Stimulated activated effector memory CD8-positive, alpha-beta T cell treated with anti-CD3 and anti-CD28 coated beads, Interleukin-12 subunit alpha, Interleukin-12 subunit beta, amount 100 ng/mL, for 72 hours (primary cell): Measurements from ENCODE around the gene NKX2-4.

Experiments used
- ATAC-seq: fragments of 150-1000 bp; cut with Tn5 transposase; 2 replicates; pipeline ENCODE4 v1.10.0; 2021
- DNase-seq, 2 donors: peaks; one replicate each; pipeline ENCODE4 v3.0.0; 2021 to 2022; ENCODE audit warnings: low spot score in 2 of 2
- H3K27ac Mint-ChIP-seq: one replicate; pipeline ENCODE4 v1.8.0; 2022; ENCODE audit warnings: mild to moderate bottlenecking, mixed read lengths
- H3K36me3 Mint-ChIP-seq: one replicate; pipeline ENCODE4 v1.8.0; 2022; ENCODE audit warnings: mild to moderate bottlenecking, mixed read lengths
- H3K4me1 Mint-ChIP-seq: one replicate; pipeline ENCODE4 v1.8.0; 2022; ENCODE audit warnings: mixed read lengths
- H3K4me3 Mint-ChIP-seq: one replicate; pipeline ENCODE4 v1.8.0; 2022; ENCODE audit warnings: mild to moderate bottlenecking, mixed read lengths
- H3K9me3 Mint-ChIP-seq: one replicate; pipeline ENCODE4 v1.8.0; 2022; ENCODE audit warnings: mixed read lengths

Gene NKX2-4

DNA sequence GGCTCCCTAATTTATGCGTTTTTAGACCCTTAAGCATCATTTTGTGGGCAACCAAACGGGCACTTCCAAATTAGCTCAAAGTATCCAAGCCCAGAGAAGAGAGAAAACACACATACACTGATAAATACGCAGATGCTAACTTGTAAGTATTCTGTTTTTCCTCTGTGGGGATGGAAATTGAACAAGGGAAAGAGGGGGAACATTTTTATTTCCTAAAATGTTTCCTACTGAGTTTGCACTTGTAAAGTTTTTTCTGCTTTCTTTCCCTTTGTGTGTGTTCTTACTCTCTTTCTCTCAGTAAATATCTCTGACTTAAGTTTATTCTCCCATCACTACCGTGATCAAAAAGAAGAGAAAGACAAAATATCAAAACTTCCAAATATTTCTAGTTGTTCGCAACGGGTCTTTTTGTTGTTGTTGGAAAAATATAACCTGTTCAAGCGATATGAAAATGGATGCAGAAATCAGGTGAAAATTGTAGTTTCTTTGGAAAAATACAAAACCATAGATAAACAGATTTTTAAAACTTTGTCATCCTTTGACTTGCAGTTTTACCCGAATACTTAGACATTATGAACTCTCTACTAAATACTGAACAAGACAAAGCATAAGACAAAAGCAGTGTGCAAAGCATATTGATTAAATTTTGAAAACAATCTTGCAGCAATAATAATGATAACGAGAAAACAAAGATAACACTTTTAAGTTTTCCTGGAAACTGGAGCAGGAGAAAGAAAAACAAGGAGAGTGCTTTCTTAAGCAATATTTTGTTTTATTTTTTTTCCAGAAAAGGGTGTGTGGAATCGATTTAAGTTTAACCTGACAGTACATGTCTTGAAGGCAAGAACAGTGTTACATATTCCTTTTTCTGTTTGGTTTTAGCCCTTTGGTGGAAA is 1.0 kb upstream of the NKX2-4 start:
- Mint-ChIP-seq H3K36me3 (no peaks in the 10 kb centered on the region), H3K4me1 (peaks cover 14% of the 10 kb centered on the region), H3K9me3 (no peaks in the 10 kb centered on the region), H3K4me3 (peak overlapping the region; percentile 44), H3K27ac (no peak overlapping the region)
- DNase-seq = no peak
- no peak for ATAC-seq

DNA sequence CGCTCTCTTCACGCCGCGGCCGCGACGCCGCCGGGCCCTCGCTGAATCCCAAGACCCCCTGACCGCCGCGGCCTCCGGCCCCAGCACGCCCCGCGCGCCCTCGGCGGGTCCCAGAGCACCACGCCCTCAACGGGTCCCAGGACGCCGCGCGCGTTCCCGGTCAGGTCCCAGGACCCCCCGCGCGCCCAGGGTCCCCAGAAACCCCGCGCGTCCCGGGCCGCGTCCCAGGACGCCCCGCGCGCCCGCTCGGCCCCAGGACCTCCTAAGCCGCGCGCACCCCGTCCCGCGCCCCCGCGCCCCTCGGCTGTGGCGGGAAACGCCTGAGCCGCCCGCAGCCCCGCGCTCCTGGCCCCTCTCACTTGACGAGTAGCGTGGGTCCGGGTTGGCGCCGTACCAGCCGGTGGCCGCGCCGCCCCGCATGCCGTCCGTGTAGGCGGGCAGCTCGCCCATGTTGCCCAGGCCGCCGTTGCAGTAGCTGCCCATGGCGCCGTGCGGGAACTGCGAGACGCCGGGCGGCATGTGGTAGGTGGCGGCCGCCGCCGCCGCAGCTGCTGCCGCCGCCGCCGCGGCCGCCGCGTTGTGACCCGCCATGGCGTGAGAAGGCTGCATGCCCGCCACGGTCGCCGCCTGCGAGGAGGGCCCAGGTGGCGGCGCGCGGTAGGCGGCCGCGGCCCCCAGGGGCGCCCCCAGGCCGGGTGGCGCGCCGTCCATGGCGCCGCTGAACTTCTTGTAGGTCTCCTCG is 556 bp downstream of the NKX2-4 start:
- no peak for ATAC-seq
- Mint-ChIP-seq H3K9me3 (no peaks in the 10 kb centered on the region), H3K4me3 (peak overlapping the region; percentile 45)

DNA sequence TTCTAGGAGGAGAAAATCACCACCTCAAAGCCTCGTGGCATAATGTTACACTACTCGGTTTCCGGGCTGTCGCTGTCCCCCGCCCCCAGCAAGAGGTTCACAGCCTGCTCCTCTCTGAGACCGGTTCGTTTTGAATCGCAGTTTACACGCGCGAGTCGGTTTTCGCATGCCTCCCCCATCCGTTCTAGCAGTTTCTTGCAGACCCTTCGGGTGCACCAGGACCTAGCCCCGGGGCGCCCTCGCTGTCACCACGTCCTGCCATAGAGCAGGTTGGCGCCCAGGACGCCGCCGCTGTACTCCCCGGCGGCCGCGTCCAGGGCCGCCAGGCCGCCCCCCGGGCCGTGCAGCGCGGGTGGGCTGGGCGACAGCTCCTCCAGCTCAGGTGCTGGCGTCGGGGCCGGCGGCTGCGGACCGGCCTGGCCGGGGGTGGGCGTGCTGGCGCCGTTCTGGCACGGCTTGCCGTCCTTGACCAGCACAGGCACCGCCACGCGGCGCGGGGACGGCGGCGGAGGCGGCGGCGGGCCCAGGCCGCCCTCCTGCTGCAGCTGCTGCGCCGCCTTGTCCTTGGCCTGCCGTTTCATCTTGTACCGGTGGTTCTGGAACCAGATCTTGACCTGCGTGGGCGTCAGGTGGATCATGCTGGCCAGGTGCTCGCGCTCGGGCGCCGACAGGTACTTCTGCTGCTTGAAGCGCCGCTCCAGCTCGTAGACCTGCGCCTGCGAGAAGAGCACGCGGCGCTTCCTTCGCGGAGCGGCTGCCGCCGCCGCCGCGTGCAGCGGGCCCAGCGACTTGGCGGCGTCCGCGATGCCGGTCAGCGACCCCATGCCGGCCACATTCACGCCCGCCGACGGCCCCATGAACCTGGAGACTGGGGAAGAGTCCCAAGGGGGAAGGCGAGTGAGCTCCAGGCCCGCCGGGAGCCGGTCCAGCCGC is 1.4 kb downstream of the NKX2-4 start:
- Mint-ChIP-seq H3K4me3 (peak overlapping the region; percentile 45), H3K27ac (no peak overlapping the region), H3K4me1 (peaks cover 24% of the 10 kb centered on the region), H3K36me3 (peaks cover 5% of the 10 kb centered on the region), H3K9me3 (no peaks in the 10 kb centered on the region)
- DNase-seq (peak in 1 of 2 donors; percentile 59), ATAC-seq (peak; percentile 78)

More for the DNA sequence above, 556 bp downstream of the NKX2-4 start:
- H3K27ac Mint-ChIP-seq = no peak overlapping the region
- peaks cover 21% of the 10 kb centered on the region for H3K4me1 Mint-ChIP-seq
- no peaks in the 10 kb centered on the region for H3K36me3 Mint-ChIP-seq
- no peak for DNase-seq

DNA sequence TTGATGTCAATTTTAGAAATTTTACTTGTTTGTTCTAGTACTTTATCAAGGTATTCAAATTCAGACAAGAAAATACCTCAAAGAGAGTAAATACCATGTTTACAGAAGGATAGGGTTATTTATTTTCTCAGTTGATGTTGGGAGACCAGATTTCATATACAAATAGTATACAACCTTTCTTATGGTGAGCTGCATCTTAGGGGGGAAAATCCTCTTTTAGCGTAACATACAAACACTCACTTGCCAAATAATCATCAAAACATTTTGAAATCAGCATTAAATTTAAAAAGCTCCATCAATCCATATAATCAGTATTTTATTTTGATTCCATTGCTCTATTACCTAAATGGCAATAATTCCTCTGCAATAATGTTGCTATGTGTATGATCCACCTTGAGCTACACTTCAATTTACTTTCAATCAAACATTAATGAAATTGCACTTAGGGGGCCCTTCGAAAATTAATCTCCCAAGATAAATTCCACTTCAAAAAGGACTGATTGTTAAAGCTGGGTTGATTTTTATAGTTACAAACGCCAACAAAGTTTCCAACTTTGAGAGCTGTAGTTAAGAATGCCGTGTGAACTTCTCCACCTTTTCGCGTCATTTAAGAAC is 2.2 kb downstream of the NKX2-4 start:
- H3K27ac Mint-ChIP-seq = no peak overlapping the region
- no peak for DNase-seq
- peak overlapping the region; percentile 45 for H3K4me3 Mint-ChIP-seq
- H3K4me1 Mint-ChIP-seq = peaks cover 24% of the 10 kb centered on the region
- no peaks in the 10 kb centered on the region for H3K9me3 Mint-ChIP-seq
- no peak for ATAC-seq
- peaks cover 13% of the 10 kb centered on the region for H3K36me3 Mint-ChIP-seq

DNA sequence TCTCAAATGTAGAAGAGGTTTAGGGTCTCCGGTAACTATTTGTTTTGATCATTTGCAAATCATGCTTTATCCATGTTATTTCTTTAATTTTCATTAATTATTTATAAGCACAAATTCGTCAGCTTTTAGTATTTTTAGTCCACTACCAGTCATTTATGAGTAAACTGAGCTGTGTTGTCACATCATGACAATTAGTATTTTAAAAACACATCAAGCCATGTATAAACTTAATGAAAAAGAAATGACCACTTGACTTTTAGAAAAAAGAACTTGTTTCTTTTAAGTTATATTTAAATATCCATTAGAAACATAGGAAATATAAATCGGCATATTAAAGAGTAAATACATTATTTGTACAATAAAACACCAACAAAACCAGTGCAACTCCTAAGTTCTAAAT is 2.8 kb downstream of the NKX2-4 start:
- H3K27ac Mint-ChIP-seq = no peak overlapping the region
- ATAC-seq = no peak

DNA sequence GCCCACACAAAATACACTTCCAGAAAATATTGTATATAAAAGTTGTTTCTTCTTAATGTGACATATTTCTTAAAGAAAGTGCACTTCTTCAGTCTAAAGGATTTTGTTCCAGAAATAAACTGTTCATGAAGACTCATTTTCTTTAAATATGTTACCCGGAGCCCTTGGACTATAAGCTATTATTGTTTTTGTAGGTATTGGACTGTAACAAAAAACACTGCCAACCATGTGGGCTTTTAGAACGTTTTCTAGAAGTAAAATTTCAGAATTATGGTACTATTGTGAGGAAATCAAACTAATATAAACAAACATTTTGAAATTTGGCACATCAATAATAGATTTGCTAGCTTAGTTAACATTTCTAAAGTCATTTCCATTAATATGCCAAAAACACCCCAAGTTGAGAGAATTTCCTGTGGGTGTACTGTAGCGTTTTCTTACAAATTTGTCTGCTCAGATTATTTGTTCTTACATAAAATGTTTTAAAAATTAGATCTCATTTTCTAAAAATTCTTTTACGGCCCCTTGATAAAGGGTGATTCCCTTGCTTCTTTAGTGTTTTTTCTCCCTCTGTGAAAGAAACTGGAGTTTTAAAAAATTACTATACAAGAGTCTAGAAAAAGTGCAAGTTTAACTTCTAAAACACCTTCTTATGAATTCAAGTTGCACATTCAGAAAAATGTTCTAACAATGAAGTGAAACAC is 3.4 kb downstream of the NKX2-4 start:
- H3K27ac Mint-ChIP-seq = no peak overlapping the region
- H3K4me3 Mint-ChIP-seq = no peak overlapping the region
- no peak for ATAC-seq
- peaks cover 24% of the 10 kb centered on the region for H3K4me1 Mint-ChIP-seq
- H3K36me3 Mint-ChIP-seq = peaks cover 25% of the 10 kb centered on the region
- H3K9me3 Mint-ChIP-seq = no peaks in the 10 kb centered on the region
- no peak for DNase-seq

More for the DNA sequence above, 2.8 kb downstream of the NKX2-4 start:
- Mint-ChIP-seq H3K4me1 (peaks cover 24% of the 10 kb centered on the region), H3K9me3 (no peaks in the 10 kb centered on the region), H3K36me3 (peaks cover 19% of the 10 kb centered on the region), H3K4me3 (no peak overlapping the region)
- DNase-seq = no peak

DNA sequence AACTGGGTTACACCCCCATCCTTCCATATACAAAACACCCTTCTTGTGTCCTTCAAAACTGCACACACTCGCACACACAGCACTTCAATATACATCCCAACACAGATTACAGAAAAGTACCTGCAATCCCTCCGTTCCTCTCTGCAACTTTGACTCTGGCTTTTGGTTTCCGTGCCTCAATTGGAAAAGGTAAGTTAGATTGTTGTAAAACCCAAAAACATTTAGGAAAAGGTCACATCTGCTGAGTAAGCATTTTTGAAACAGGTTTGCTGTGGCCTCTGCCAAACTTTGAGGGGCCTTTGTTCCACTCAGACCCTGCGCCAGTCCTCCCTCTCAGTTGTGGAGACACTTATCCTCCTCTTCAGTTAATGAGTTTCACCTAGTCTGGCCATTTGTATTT is 4.2 kb downstream of the NKX2-4 start:
- Mint-ChIP-seq H3K36me3 (peaks cover 31% of the 10 kb centered on the region), H3K27ac (no peak overlapping the region), H3K4me3 (no peak overlapping the region), H3K4me1 (peaks cover 24% of the 10 kb centered on the region), H3K9me3 (no peaks in the 10 kb centered on the region)
- DNase-seq = no peak
- ATAC-seq = no peak

DNA sequence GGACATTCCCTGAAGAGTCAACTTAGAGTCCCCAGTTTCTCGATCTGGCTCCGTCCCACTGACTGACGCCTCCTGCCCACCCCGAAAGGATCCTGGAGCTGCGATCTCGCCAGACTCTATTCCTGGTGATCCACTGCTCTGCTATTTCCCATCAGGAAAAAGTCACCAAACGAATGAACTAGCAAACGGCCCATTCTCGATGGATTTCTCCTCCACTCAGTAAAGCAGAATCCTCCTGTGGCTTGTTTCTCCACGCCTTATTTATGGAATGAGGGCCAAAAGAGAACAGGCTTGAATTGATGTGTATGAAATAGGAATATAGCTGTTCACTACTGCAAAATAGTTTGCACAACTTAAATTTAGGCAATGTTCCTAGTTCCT is 5.4 kb downstream of the NKX2-4 start:
- ATAC-seq (no peak), DNase-seq (no peak)
- Mint-ChIP-seq H3K4me1 (peaks cover 17% of the 10 kb centered on the region), H3K4me3 (peak overlapping the region; percentile 27), H3K36me3 (peaks cover 43% of the 10 kb centered on the region), H3K9me3 (no peaks in the 10 kb centered on the region), H3K27ac (no peak overlapping the region)

DNA sequence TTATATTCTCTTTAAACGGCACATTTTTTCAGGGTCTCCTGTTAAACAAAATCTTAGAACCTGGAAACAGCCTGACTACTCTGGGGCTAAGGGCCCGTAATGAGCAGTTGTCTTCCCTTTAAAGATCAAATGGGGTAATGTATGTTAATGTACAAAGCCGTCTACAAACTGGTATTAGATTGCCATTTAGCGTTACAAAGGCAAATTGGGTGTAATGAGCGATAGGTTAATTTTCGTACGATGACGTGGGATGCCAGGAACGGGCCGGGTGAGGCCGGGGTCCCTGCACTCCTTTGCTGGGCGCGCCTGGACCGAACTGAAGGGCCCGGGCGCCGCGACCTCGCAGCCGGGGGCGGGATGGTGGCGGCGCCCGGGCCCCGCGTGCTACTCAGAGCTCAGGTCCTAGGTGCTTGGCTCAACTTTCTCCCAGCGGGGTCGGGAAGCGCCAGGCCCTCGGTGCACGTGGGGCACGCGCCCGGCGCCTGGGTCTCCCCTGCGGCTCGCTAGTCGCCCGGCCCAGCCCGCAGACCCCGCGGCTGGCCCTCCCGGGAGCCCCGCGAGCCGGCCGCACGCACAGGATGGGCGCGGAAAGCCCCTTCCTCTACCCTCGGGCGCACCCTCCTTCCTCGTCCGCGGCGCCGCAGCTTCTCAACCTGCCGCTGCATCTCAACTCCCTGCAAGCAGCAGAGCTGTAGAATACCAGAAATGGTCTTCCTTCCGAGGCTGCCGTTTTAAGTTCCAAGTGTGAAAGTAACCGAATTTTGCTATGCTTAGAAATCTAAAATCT is 5.9 kb downstream of the NKX2-4 start:
- Mint-ChIP-seq H3K27ac (no peak overlapping the region), H3K4me3 (peak overlapping the region; percentile 27), H3K36me3 (peaks cover 49% of the 10 kb centered on the region), H3K4me1 (peaks cover 17% of the 10 kb centered on the region), H3K9me3 (no peaks in the 10 kb centered on the region)
- DNase-seq (no peak), ATAC-seq (peak; percentile 19)

DNA sequence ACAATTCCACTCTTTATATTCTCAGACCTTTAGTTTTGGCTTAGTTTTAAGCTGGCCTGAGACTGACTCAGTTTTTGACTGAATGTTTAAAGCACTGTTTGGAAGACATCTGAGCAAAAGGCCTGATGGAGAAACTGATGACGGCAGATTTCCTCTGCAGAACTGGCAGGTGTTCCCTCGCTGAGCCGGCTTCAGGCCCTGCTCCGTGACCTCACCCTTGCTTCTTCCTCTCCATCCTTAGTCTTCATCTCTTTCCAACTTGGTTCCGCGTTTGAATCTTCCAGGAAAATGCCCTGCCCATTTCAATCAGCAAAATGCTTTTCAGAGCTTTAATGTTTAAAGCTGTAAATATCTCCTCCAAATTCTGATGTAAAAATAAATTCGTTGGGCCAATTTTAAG is 6.6 kb downstream of the NKX2-4 start:
- Mint-ChIP-seq H3K9me3 (no peaks in the 10 kb centered on the region), H3K4me1 (peaks cover 17% of the 10 kb centered on the region), H3K27ac (no peak overlapping the region), H3K4me3 (no peak overlapping the region), H3K36me3 (peaks cover 55% of the 10 kb centered on the region)
- ATAC-seq = no peak
- no peak for DNase-seq

DNA sequence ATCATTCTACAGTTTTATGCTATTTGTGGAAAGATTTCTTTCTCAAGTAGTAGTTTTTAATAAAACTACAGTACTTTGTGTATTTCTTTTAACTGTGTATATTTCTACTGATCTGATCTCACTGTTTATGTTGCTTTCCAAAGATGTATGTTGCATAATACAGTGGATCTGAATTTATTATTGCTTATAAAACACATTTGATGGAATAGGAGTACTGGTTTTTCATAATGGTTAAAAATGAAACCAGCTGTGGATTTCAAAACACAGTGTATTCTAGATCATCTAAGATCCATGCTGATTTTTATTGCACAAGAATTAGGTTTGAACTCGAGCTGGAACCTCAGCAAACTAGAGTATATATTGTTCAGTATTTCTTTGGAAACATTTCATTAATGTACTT is 8.0 kb downstream of the NKX2-4 start:
- H3K27ac Mint-ChIP-seq = no peak overlapping the region
- peaks cover 12% of the 10 kb centered on the region for H3K4me1 Mint-ChIP-seq
- DNase-seq = no peak
- H3K9me3 Mint-ChIP-seq = no peaks in the 10 kb centered on the region
- no peak for ATAC-seq
- H3K36me3 Mint-ChIP-seq = peaks cover 69% of the 10 kb centered on the region
- no peak overlapping the region for H3K4me3 Mint-ChIP-seq

DNA sequence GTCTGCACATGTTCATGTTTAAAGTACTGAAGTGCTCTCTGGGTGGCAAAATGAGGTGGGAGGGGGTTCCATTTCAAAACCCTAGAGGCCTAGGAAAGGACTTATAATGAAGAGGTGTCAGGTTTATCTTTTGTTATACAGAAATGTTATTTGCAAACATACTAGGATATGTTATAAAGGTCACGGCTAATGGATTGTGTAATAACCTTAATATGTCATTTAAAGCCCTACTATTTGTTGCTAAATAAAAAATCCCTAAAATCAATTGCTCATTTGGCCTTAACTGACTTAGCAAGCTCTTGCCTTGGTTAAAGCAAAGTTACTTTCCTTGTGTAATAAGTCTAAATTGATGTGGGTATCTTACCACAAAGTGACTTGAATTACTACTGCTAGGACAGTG is 8.8 kb downstream of the NKX2-4 start:
- Mint-ChIP-seq H3K9me3 (no peaks in the 10 kb centered on the region), H3K36me3 (peaks cover 77% of the 10 kb centered on the region), H3K4me1 (peaks cover 12% of the 10 kb centered on the region), H3K27ac (no peak overlapping the region), H3K4me3 (no peak overlapping the region)
- no peak for ATAC-seq
- no peak for DNase-seq

DNA sequence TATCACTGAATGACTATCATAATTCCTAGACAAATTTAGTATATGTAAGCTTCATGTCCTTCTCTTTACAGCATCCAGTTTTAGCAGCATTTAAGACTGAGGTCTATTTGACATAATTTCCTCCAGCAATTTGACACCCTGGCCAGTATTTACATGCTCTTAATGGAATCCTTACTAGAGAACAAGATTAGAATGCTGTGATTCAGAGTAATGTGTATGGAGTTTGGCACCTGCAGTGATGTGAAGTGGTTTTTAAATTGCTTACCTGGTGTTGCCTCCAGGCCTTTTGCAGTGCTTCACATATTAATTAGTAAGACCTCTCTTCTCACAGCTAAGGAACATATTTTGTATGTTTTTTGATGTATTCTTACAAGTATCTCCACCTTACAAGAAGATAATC is 9.8 kb downstream of the NKX2-4 start:
- H3K36me3 Mint-ChIP-seq = peaks cover 88% of the 10 kb centered on the region
- H3K4me1 Mint-ChIP-seq = peaks cover 8% of the 10 kb centered on the region
- H3K27ac Mint-ChIP-seq = no peak overlapping the region
- ATAC-seq (no peak), DNase-seq (no peak)
- no peaks in the 10 kb centered on the region for H3K9me3 Mint-ChIP-seq
- no peak overlapping the region for H3K4me3 Mint-ChIP-seq

DNA sequence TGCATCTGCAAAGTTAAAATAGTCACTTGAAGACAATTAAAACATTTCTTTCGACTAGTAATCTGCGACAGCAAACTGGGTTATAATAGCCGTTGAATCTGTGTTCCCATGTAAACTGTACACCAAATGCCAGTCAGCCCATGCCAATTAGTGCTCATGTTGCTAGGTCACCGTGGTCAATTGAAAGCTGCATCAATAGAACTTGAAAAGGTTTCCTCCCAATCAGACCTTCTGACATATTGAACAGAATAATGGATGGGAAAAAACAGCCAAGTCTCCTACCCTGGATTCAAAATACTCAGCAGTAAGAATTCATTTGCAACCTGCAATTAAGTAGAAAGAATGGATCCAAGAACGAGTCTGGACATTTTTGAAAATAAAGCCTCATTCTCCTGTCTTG is 11.2 kb downstream of the NKX2-4 start:
- Mint-ChIP-seq H3K4me3 (no peak overlapping the region), H3K9me3 (no peaks in the 10 kb centered on the region), H3K27ac (no peak overlapping the region), H3K36me3 (peaks cover 98% of the 10 kb centered on the region), H3K4me1 (no peaks in the 10 kb centered on the region)
- ATAC-seq = no peak
- no peak for DNase-seq
